ENCODE measurements around the gene NOTCH4. TPM values are rescaled to one million over a fixed set of nuclear protein-coding genes. Genes with fewer than 3 reads are reported as not detected.

Gene NOTCH4
- total and polyA plus RNA-seq, 3 experiments from 2014 or later, result 0.71 to 1.4 (median 1.3) TPM

- no peak overlapping the region for H3K4me3 Mint-ChIP-seq
- no peaks in the 10 kb centered on the region for H3K27me3 Mint-ChIP-seq
- Histone ChIP-seq H3K9me3 (ENCODE audit: low read length) (no peaks in the 10 kb centered on the region), H3K4me1 (ENCODE audit: insufficient read depth, low read length) (no peaks in the 10 kb centered on the region), H3K4me3 (ENCODE audit: low read length) (no peak overlapping the region), H3K27ac (ENCODE audit: low read depth, low read length) (no peak overlapping the region), H3K27me3 (ENCODE audit: insufficient read depth, low read length, poor library complexity, severe bottlenecking) (no peaks in the 10 kb centered on the region), H3K36me3 (ENCODE audit: insufficient read depth, low read length) (peaks cover 6% of the 10 kb centered on the region)
- peaks cover 0 to 5% (median 2%) of the 10 kb centered on the region in 3 donors for H3K4me1 Mint-ChIP-seq
- CTCF ChIA-PET, result interaction anchor here (1.8 kb wide), 1 partner anchor 45 kb away, joined by 4 read pairs; no protein-coding TSS in a partner anchor
- H3K36me3 Mint-ChIP-seq, result peaks cover 0 to 43% (median 4%) of the 10 kb centered on the region in 3 donors
- DNase-seq, result no peak
- no peaks in the 10 kb centered on the region for H3K9me3 Mint-ChIP-seq
- POLR2A ChIA-PET, result no interaction called here
- no peak overlapping the region for H3K27ac Mint-ChIP-seq
Measured at GRCh38 chr6:32163559-32164258, 60.2 kb downstream of the NOTCH4 start.

GRCh38 chr6:32158052-32158451, 65.8 kb downstream of the NOTCH4 start:
- ChIA-PET POLR2A (no interaction called here), CTCF (no interaction called here)
- no peak for DNase-seq
- Histone ChIP-seq H3K27ac (ENCODE audit: low read depth, low read length) (no peak overlapping the region), H3K4me1 (ENCODE audit: insufficient read depth, low read length) (peaks cover 16% of the 10 kb centered on the region), H3K27me3 (ENCODE audit: insufficient read depth, low read length, poor library complexity, severe bottlenecking) (no peaks in the 10 kb centered on the region), H3K36me3 (ENCODE audit: insufficient read depth, low read length) (peaks cover 19% of the 10 kb centered on the region), H3K4me3 (ENCODE audit: low read length) (no peak overlapping the region), H3K9me3 (ENCODE audit: low read length) (no peaks in the 10 kb centered on the region)
- Mint-ChIP-seq H3K36me3 (peaks cover 7 to 35% (median 13%) of the 10 kb centered on the region in 3 donors), H3K27me3 (no peaks in the 10 kb centered on the region), H3K4me3 (peak overlapping the region in 1 of 7 donors; percentile 50), H3K4me1 (peaks cover 22 to 30% (median 24%) of the 10 kb centered on the region in 3 donors), H3K9me3 (no peaks in the 10 kb centered on the region), H3K27ac (no peak overlapping the region)

GRCh38 chr6:32156891-32157290, 67.0 kb downstream of the NOTCH4 start:
- no peak overlapping the region for H3K4me3 ChIP-seq (ENCODE audit: low read length)
- Mint-ChIP-seq H3K27ac (peak overlapping the region in 1 of 8 donors; percentile 19), H3K4me1 (peaks cover 28 to 41% (median 31%) of the 10 kb centered on the region in 3 donors), H3K27me3 (peaks cover 0 to 1% of the 10 kb centered on the region in 2 donors), H3K4me3 (no peak overlapping the region), H3K9me3 (no peaks in the 10 kb centered on the region), H3K36me3 (peaks cover 7 to 29% (median 13%) of the 10 kb centered on the region in 3 donors)
- peaks cover 27% of the 10 kb centered on the region for H3K4me1 ChIP-seq (ENCODE audit: insufficient read depth, low read length)
- H3K36me3 ChIP-seq (ENCODE audit: insufficient read depth, low read length), result peaks cover 19% of the 10 kb centered on the region
- no peak for DNase-seq
- H3K27me3 ChIP-seq (ENCODE audit: insufficient read depth, low read length, poor library complexity, severe bottlenecking), result no peaks in the 10 kb centered on the region
- no peaks in the 10 kb centered on the region for H3K9me3 ChIP-seq (ENCODE audit: low read length)
- CTCF ChIA-PET, result no interaction called here
- POLR2A ChIA-PET, result no interaction called here
- H3K27ac ChIP-seq (ENCODE audit: low read depth, low read length), result no peak overlapping the region

GRCh38 chr6:32154514-32155161, 69.2 kb downstream of the NOTCH4 start:
- Mint-ChIP-seq H3K9me3 (no peaks in the 10 kb centered on the region), H3K27ac (peak overlapping the region; percentile 56 to 97 (median 95)), H3K27me3 (peaks cover 15% of the 10 kb centered on the region in 2 donors), H3K36me3 (peaks cover 7 to 29% (median 13%) of the 10 kb centered on the region in 3 donors), H3K4me3 (peak overlapping the region; percentile 92 to 100 (median 98)), H3K4me1 (peaks cover 35 to 56% (median 43%) of the 10 kb centered on the region in 3 donors)
- Histone ChIP-seq H3K27ac (ENCODE audit: low read depth, low read length) (peak overlapping the region; percentile 82), H3K27me3 (ENCODE audit: insufficient read depth, low read length, poor library complexity, severe bottlenecking) (no peaks in the 10 kb centered on the region), H3K4me3 (ENCODE audit: low read length) (peak overlapping the region; percentile 93), H3K9me3 (ENCODE audit: low read length) (no peaks in the 10 kb centered on the region), H3K4me1 (ENCODE audit: insufficient read depth, low read length) (peaks cover 27% of the 10 kb centered on the region), H3K36me3 (ENCODE audit: insufficient read depth, low read length) (peaks cover 19% of the 10 kb centered on the region)
- POLR2A ChIA-PET, result interaction anchor here (0.6 to 0.9 kb wide), 3 partner anchors 25 to 319 kb away, joined by 3 read pairs; partner anchors contain the start of gene FKBPL
- peak; percentile 52 to 78 (median 63) for DNase-seq
- CTCF ChIA-PET, result interaction anchor here (0.9 to 1.3 kb wide), 7 partner anchors 16 to 40 kb away, joined by 3 to 6 read pairs (median 4); partner anchors contain the start of genes ATF6B and GPSM3

GRCh38 chr6:32153564-32154513, 70.0 kb downstream of the NOTCH4 start, which contains the start of gene PPT2:
PPT2 (plus strand) TSS chr6:32154141; CDS start chr6:32154595, 454 bp downstream.
- no peaks in the 10 kb centered on the region for H3K27me3 ChIP-seq (ENCODE audit: insufficient read depth, low read length, poor library complexity, severe bottlenecking)
- Mint-ChIP-seq H3K27ac (peak within 1 kb of the TSS; percentile 81 to 97 (median 96)), H3K9me3 (no peaks in the 10 kb centered on the region), H3K36me3 (peaks cover 7 to 25% (median 13%) of the 10 kb centered on the region in 3 donors), H3K4me1 (peaks cover 37 to 61% (median 45%) of the 10 kb centered on the region in 3 donors), H3K4me3 (peak within 1 kb of the TSS; percentile 92 to 100 (median 98)), H3K27me3 (peaks cover 18 to 19% of the 10 kb centered on the region in 2 donors)
- peaks cover 19% of the 10 kb centered on the region for H3K36me3 ChIP-seq (ENCODE audit: insufficient read depth, low read length)
- ChIA-PET CTCF (interaction anchor here (1.0 to 1.3 kb wide), 6 partner anchors 17 to 41 kb away, joined by 3 to 6 read pairs (median 4); partner anchors contain the start of gene ATF6B), POLR2A (interaction anchor here (0.6 to 0.9 kb wide), 3 partner anchors 24 to 319 kb away, joined by 3 read pairs; partner anchors contain the start of gene FKBPL)
- H3K27ac ChIP-seq (ENCODE audit: low read depth, low read length), result peak within 1 kb of the TSS; percentile 82
- H3K9me3 ChIP-seq (ENCODE audit: low read length), result no peaks in the 10 kb centered on the region
- H3K4me3 ChIP-seq (ENCODE audit: low read length), result peak within 1 kb of the TSS; percentile 93
- peak; percentile 68 to 87 (median 81) for DNase-seq
- peaks cover 27% of the 10 kb centered on the region for H3K4me1 ChIP-seq (ENCODE audit: insufficient read depth, low read length)

- H3K27me3 Mint-ChIP-seq, result peaks cover 21 to 28% of the 10 kb centered on the region in 2 donors
- no peaks in the 10 kb centered on the region for H3K27me3 ChIP-seq (ENCODE audit: insufficient read depth, low read length, poor library complexity, severe bottlenecking)
- H3K4me1 Mint-ChIP-seq, result peaks cover 44 to 70% (median 50%) of the 10 kb centered on the region in 3 donors
- H3K36me3 ChIP-seq (ENCODE audit: insufficient read depth, low read length), result peaks cover 11% of the 10 kb centered on the region
- ChIA-PET CTCF (interaction anchor here (0.9 to 1.9 kb wide), 4 partner anchors 24 to 67 kb away, joined by 3 to 4 read pairs (median 4); no protein-coding TSS in a partner anchor), POLR2A (no interaction called here)
- peak overlapping the region; percentile 81 to 97 (median 86) for H3K27ac Mint-ChIP-seq
- peaks cover 0 to 3% (median 0%) of the 10 kb centered on the region in 5 donors for H3K9me3 Mint-ChIP-seq
- no peak overlapping the region for H3K4me3 ChIP-seq (ENCODE audit: low read length)
- no peaks in the 10 kb centered on the region for H3K9me3 ChIP-seq (ENCODE audit: low read length)
- peak overlapping the region; percentile 59 to 98 (median 73) for H3K4me3 Mint-ChIP-seq
- DNase-seq, result no peak
- peaks cover 27% of the 10 kb centered on the region for H3K4me1 ChIP-seq (ENCODE audit: insufficient read depth, low read length)
- peaks cover 6 to 18% (median 10%) of the 10 kb centered on the region in 3 donors for H3K36me3 Mint-ChIP-seq
- peak overlapping the region; percentile 82 for H3K27ac ChIP-seq (ENCODE audit: low read depth, low read length)
Measured at GRCh38 chr6:32152769-32153563, 70.9 kb downstream of the NOTCH4 start.

Data from CD8-positive, alpha-beta memory T cell (primary cell).